ENCODE results near the gene PRXL2C. TPM values are rescaled to one million over a fixed set of nuclear protein-coding genes. Genes with fewer than 3 reads are reported as not detected.

PRXL2C gene
- total and polyA plus RNA-seq, 2 donors (not counting 1 experiment from before 2014, with no cell fraction given): 10.9 to 16.1 TPM

DNA sequence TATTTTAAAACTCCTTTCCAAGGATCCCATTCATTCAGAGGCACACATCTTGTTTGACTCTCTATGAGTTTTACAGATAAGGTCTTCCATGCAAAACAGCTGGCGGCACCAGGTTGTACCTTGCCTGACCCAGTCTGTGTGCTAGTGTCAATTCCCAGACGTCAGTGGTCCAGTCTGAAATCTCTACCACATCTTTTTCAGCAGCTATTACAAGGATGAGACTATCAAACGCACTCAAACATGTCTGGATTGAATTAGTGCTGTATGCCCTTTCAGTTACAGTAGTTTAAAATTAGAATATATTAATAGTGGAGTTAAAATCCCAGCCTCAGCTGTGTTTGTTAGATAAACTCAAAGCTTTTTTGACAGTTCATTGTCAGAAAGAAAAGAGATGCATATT, 47.1 kb downstream of the PRXL2C start:
- WGBS (ENCODE audit: insufficient coverage): 86% methylated on average over 1 of the region's 3 CpGs
- no peak overlapping the region for H3K27ac Mint-ChIP-seq
- Histone ChIP-seq H3K4me3 (ENCODE audit: control extremely low read depth in 1 of 5, extremely low read depth in 1 of 5, insufficient read depth in 1 of 5, low read depth in 2 of 5, low read length in 4 of 5) (no peak overlapping the region), H3K27me3 (replicated peaks in 1 of 4; ENCODE audit: control extremely low read depth in 1 of 4, control insufficient read depth in 3 of 4, insufficient read depth in 4 of 4, low read length in 3 of 4) (peaks cover 0 to 10% (median 4%) of the 10 kb centered on the region in 4 experiments), H3K9ac (ENCODE audit: low read length) (no peak overlapping the region), H3K9me3 (ENCODE audit: control extremely low read depth in 1 of 3, control insufficient read depth in 2 of 3, insufficient read depth in 1 of 3, low read length in 2 of 3) (no peaks in the 10 kb centered on the region), H4K20me1 (ENCODE audit: control insufficient read depth, insufficient read depth, low read length, poor library complexity, severe bottlenecking) (no peaks in the 10 kb centered on the region), H3K27ac (ENCODE audit: low read length in 2 of 2) (no peak overlapping the region), H3K79me2 (ENCODE audit: control insufficient read depth, insufficient read depth, low read length) (no peaks in the 10 kb centered on the region), H2AFZ (ENCODE audit: insufficient read depth, low read depth, low read length, poor library complexity, severe bottlenecking) (no peak overlapping the region), H3K4me1 (ENCODE audit: control insufficient read depth in 2 of 2, insufficient read depth in 2 of 2, low read length in 2 of 2) (no peaks in the 10 kb centered on the region), H3K4me2 (replicated peaks; ENCODE audit: low read depth, low read length, poor library complexity, severe bottlenecking) (no peak overlapping the region), H3K36me3 (replicated peaks in 1 of 2; ENCODE audit: control extremely low read depth in 1 of 2, control insufficient read depth in 1 of 2, extremely low read depth in 1 of 2, insufficient read depth in 2 of 2, low read length in 1 of 2) (no peaks in the 10 kb centered on the region)
- POLR2A ChIA-PET: no interaction called here
- TF ChIP-seq, protein P1, sequence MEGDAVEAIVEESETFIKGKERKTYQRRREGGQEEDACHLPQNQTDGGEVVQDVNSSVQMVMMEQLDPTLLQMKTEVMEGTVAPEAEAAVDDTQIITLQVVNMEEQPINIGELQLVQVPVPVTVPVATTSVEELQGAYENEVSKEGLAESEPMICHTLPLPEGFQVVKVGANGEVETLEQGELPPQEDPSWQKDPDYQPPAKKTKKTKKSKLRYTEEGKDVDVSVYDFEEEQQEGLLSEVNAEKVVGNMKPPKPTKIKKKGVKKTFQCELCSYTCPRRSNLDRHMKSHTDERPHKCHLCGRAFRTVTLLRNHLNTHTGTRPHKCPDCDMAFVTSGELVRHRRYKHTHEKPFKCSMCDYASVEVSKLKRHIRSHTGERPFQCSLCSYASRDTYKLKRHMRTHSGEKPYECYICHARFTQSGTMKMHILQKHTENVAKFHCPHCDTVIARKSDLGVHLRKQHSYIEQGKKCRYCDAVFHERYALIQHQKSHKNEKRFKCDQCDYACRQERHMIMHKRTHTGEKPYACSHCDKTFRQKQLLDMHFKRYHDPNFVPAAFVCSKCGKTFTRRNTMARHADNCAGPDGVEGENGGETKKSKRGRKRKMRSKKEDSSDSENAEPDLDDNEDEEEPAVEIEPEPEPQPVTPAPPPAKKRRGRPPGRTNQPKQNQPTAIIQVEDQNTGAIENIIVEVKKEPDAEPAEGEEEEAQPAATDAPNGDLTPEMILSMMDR (IDR thresholded peaks at IDR 0.05): no peak
- TF ChIP-seq EZH2 (IDR thresholded peaks at IDR 0.05; ENCODE audit: borderline replicate concordance, insufficient read depth, low read depth, low read length, poor library complexity, severe bottlenecking): no peak
- H3K27me3 Mint-ChIP-seq: peaks cover 26% of the 10 kb centered on the region
- intact Hi-C loops (cut with micrococcal nuclease): no loop called here
- CTCF ChIA-PET: no interaction called here
- no peaks in the 10 kb centered on the region for H3K4me1 Mint-ChIP-seq
- H3K4me3 Mint-ChIP-seq: no peak overlapping the region
- no peak for DNase-seq
- no peaks in the 10 kb centered on the region for H3K9me3 Mint-ChIP-seq (ENCODE audit: insufficient read depth)
- ATAC-seq (ENCODE audit: low read depth): no peak

DNA sequence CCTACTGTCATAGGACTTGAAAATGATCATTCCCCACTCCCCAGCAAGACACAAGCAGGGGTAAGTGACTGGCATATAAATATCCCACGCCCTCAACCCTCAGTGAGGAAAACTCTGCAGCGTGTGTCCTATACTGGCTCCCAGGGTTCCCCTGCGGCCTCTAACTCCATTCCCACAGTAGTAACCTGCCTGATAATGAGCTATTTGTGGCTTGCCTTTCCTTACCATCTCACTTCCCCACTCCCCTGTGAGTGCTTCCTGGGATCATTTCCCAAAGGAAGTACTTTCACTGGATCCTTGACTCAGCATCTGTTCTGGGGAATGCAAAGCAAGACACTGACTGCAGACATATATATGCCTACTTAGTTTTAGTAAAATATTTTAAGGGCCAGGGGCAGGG, 49.8 kb downstream of the PRXL2C start:
- intact Hi-C loops (cut with micrococcal nuclease): no loop called here
- no peak overlapping the region for H3K27ac ChIP-seq (ENCODE audit: low read length in 2 of 2)
- no peaks in the 10 kb centered on the region for H3K27me3 ChIP-seq (replicated peaks in 1 of 4; ENCODE audit: control extremely low read depth in 1 of 4, control insufficient read depth in 3 of 4, insufficient read depth in 4 of 4, low read length in 3 of 4)
- WGBS (ENCODE audit: insufficient coverage): 100% methylated on average over 3 of the region's 3 CpGs
- CTCF ChIA-PET: no interaction called here
- H3K79me2 ChIP-seq (ENCODE audit: control insufficient read depth, insufficient read depth, low read length): no peaks in the 10 kb centered on the region
- H3K4me2 ChIP-seq (replicated peaks; ENCODE audit: low read depth, low read length, poor library complexity, severe bottlenecking): no peak overlapping the region
- DNase-seq: no peak
- no peaks in the 10 kb centered on the region for H3K4me1 ChIP-seq (ENCODE audit: control insufficient read depth in 2 of 2, insufficient read depth in 2 of 2, low read length in 2 of 2)
- no peaks in the 10 kb centered on the region for H4K20me1 ChIP-seq (ENCODE audit: control insufficient read depth, insufficient read depth, low read length, poor library complexity, severe bottlenecking)
- no peak overlapping the region for H2AFZ ChIP-seq (ENCODE audit: insufficient read depth, low read depth, low read length, poor library complexity, severe bottlenecking)
- POLR2A ChIA-PET: no interaction called here
- no peak for ATAC-seq (ENCODE audit: low read depth)
- no peak overlapping the region for H3K27ac Mint-ChIP-seq
- TF ChIP-seq EZH2 (IDR thresholded peaks at IDR 0.05; ENCODE audit: borderline replicate concordance, insufficient read depth, low read depth, low read length, poor library complexity, severe bottlenecking): no peak
- TF ChIP-seq, protein P1 (IDR thresholded peaks at IDR 0.05): no peak
- H3K4me1 Mint-ChIP-seq: no peaks in the 10 kb centered on the region
- H3K9me3 ChIP-seq (ENCODE audit: control extremely low read depth in 1 of 3, control insufficient read depth in 2 of 3, insufficient read depth in 1 of 3, low read length in 2 of 3): no peaks in the 10 kb centered on the region
- H3K4me3 ChIP-seq (ENCODE audit: control extremely low read depth in 1 of 5, extremely low read depth in 1 of 5, insufficient read depth in 1 of 5, low read depth in 2 of 5, low read length in 4 of 5): no peak overlapping the region
- no peaks in the 10 kb centered on the region for H3K36me3 ChIP-seq (replicated peaks in 1 of 2; ENCODE audit: control extremely low read depth in 1 of 2, control insufficient read depth in 1 of 2, extremely low read depth in 1 of 2, insufficient read depth in 2 of 2, low read length in 1 of 2)
- no peak overlapping the region for H3K9ac ChIP-seq (ENCODE audit: low read length)
- H3K4me3 Mint-ChIP-seq: no peak overlapping the region
- H3K27me3 Mint-ChIP-seq: peaks cover 12% of the 10 kb centered on the region
- H3K9me3 Mint-ChIP-seq (ENCODE audit: insufficient read depth): no peaks in the 10 kb centered on the region

Measured in B cell (primary cell).